ENCODE data around the gene TMEM145. TPM values are rescaled to one million over a fixed set of nuclear protein-coding genes. Genes with fewer than 3 reads are reported as not detected.

Gene TMEM145
- polyA plus RNA-seq, 4 donors = 0.76 to 1.2 (median 0.83) TPM

- no peak for DNase-seq (ENCODE audit: low read depth in 4 of 4, low spot score in 3 of 4)
Observed at GRCh38 chr19:42288387-42288786, 24.7 kb upstream of the TMEM145 start.

- DNase-seq (ENCODE audit: low read depth in 4 of 4, low spot score in 3 of 4) = no peak
Observed at GRCh38 chr19:42288881-42289555, 24.1 kb upstream of the TMEM145 start.

- DNase-seq (ENCODE audit: low read depth in 4 of 4, low spot score in 3 of 4) = no peak
Observed at GRCh38 chr19:42289556-42290041, 23.5 kb upstream of the TMEM145 start.

GRCh38 chr19:42290136-42290522 lies 23.0 kb upstream of the TMEM145 start:
- DNase-seq (ENCODE audit: low read depth in 4 of 4, low spot score in 3 of 4) = no peak

GRCh38 chr19:42290523-42291434 lies 22.3 kb upstream of the TMEM145 start:
- no peak for DNase-seq (ENCODE audit: low read depth in 4 of 4, low spot score in 3 of 4)

- DNase-seq (ENCODE audit: low read depth in 4 of 4, low spot score in 3 of 4) = no peak
Observed at GRCh38 chr19:42291435-42291810, 21.7 kb upstream of the TMEM145 start.

- DNase-seq (ENCODE audit: low read depth in 4 of 4, low spot score in 3 of 4) = no peak
Observed at GRCh38 chr19:42292042-42292960, 20.8 kb upstream of the TMEM145 start.

GRCh38 chr19:42292963-42293362 lies 20.1 kb upstream of the TMEM145 start:
- DNase-seq (ENCODE audit: low read depth in 4 of 4, low spot score in 3 of 4) = no peak

- no peak for DNase-seq (ENCODE audit: low read depth in 4 of 4, low spot score in 3 of 4)
Observed at GRCh38 chr19:42293540-42293939, 19.6 kb upstream of the TMEM145 start.

- DNase-seq (ENCODE audit: low read depth in 4 of 4, low spot score in 3 of 4) = no peak
Observed at GRCh38 chr19:42293948-42294347, 19.2 kb upstream of the TMEM145 start.

GRCh38 chr19:42294471-42295137 lies 18.5 kb upstream of the TMEM145 start:
- DNase-seq (ENCODE audit: low read depth in 4 of 4, low spot score in 3 of 4) = no peak

GRCh38 chr19:42295342-42295741 lies 17.8 kb upstream of the TMEM145 start:
- no peak for DNase-seq (ENCODE audit: low read depth in 4 of 4, low spot score in 3 of 4)

GRCh38 chr19:42295831-42296525 lies 17.1 kb upstream of the TMEM145 start:
- DNase-seq (ENCODE audit: low read depth in 4 of 4, low spot score in 3 of 4) = no peak

- DNase-seq (ENCODE audit: low read depth in 4 of 4, low spot score in 3 of 4) = no peak
Observed at GRCh38 chr19:42297039-42297438, 16.1 kb upstream of the TMEM145 start.

GRCh38 chr19:42301646-42302203 lies 11.4 kb upstream of the TMEM145 start, which contains the start of gene PRR19:
Gene PRR19 (plus strand): TSS chr19:42302132. CDS start chr19:42309585, 7,453 bp downstream.
- no peak for DNase-seq (ENCODE audit: low read depth in 4 of 4, low spot score in 3 of 4)

- no peak for DNase-seq (ENCODE audit: low read depth in 4 of 4, low spot score in 3 of 4)
Observed at GRCh38 chr19:42303101-42303464, 10.0 kb upstream of the TMEM145 start.

GRCh38 chr19:42303876-42304275 lies 9.2 kb upstream of the TMEM145 start:
- DNase-seq (ENCODE audit: low read depth in 4 of 4, low spot score in 3 of 4) = no peak

- no peak for DNase-seq (ENCODE audit: low read depth in 4 of 4, low spot score in 3 of 4)
Observed at GRCh38 chr19:42306646-42307045, 6.5 kb upstream of the TMEM145 start.

- DNase-seq (ENCODE audit: low read depth in 4 of 4, low spot score in 3 of 4) = no peak
Observed at GRCh38 chr19:42309686-42310085, 3.4 kb upstream of the TMEM145 start.

Measured in right renal pelvis (tissue), 4 donors.